Neural cell (in vitro differentiated cells): ENCODE data around the gene ANKZF1.

Source experiments
- CTCF ChIP-seq: fragments of 450-650 bp; IDR thresholded peaks from 2 replicates; pipeline ENCODE4 v1.5.1; 2014; ENCODE audit warnings: antibody characterized with exemption, mild to moderate bottlenecking, moderate library complexity; ENCODE audit not compliant: poor library complexity, severe bottlenecking
- EP300 ChIP-seq: fragments of 450-650 bp; conservative IDR thresholded peaks from 2 replicates; pipeline ENCODE4 v1.6.1; 2014; ENCODE audit warnings: antibody characterized with exemption, mild to moderate bottlenecking, moderate library complexity; ENCODE audit not compliant: poor library complexity, severe bottlenecking
- EZH2 ChIP-seq: fragments of 200-600, 300-800 bp; shearing (Covaris generic), sonication (generic); IDR thresholded peaks from 2 replicates; pipeline ENCODE4 v1.6.1; 2014; ENCODE audit warnings: antibody characterized with exemption, low read length, borderline replicate concordance, mild to moderate bottlenecking; ENCODE audit not compliant: insufficient read depth, poor library complexity, severe bottlenecking

GRCh38 chr2:219207884-219208740 lies 21.5 kb upstream of the ANKZF1 start:
- no peak for TF ChIP-seq EZH2
- TF ChIP-seq CTCF = no peak
- no peak for TF ChIP-seq EP300
